Effector memory CD8-positive, alpha-beta T cell (primary cell): ENCODE measurements around the gene HCAR3.

Source experiments
- ATAC-seq: fragments of 150-1000 bp; cut with Tn5 transposase; replicated peaks from 2 replicates; pipeline ENCODE4 v1.10.0; 2021; ENCODE audit warnings: mild to moderate bottlenecking, moderate library complexity
- DNase-seq, 3 experiments: peaks; one replicate each; pipeline ENCODE4 v3.0.0; 2021
- H3K27ac Mint-ChIP-seq, 2 donors: one replicate each; pipeline ENCODE4 v1.8.0; 2022; ENCODE audit warnings: mild to moderate bottlenecking in 2 of 2, mixed read lengths in 2 of 2, moderate library complexity in 2 of 2
- H3K27me3 Mint-ChIP-seq, 2 donors: one replicate each; pipeline ENCODE4 v1.8.0; 2022; ENCODE audit warnings: mixed read lengths in 2 of 2
- H3K36me3 Mint-ChIP-seq: one replicate; pipeline ENCODE4 v1.8.0; 2022; ENCODE audit warnings: mild to moderate bottlenecking, moderate library complexity, mixed read lengths; ENCODE audit not compliant: insufficient read depth
- H3K4me1 Mint-ChIP-seq, 2 donors: one replicate each; pipeline ENCODE4 v1.8.0; 2022; ENCODE audit warnings: low read depth in 2 of 2, mixed read lengths in 2 of 2
- H3K4me3 Mint-ChIP-seq, 2 donors: one replicate each; pipeline ENCODE4 v1.8.0; 2022; ENCODE audit warnings: mild to moderate bottlenecking in 2 of 2, mixed read lengths in 2 of 2, moderate library complexity in 2 of 2
- H3K9me3 Mint-ChIP-seq, 2 donors: one replicate each; pipeline ENCODE4 v1.8.0; 2022; ENCODE audit warnings: mixed read lengths in 2 of 2

HCAR3 gene

DNA sequence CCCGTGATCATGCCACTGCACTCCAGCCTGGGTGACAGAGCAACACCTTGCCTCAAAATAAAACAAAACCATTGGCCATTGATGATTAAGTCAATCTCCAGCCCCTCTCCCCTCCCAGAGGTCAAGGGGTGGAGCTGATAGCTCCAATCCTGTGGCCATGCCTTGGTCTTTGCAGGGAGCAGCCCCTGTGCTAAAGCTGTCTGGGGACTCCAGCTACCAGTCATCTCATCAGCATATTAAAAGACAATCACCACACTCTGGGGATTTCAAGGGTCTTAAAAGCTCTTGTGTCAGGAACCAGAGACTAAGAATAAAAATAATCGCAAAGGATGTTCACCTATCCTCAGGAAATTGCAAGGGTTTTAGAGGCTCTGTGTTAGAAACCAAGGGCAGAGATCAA is 44.1 kb downstream of the HCAR3 start:
- Mint-ChIP-seq H3K4me1 (no peaks in the 10 kb centered on the region), H3K36me3 (peaks cover 3% of the 10 kb centered on the region), H3K27me3 (peaks cover 38% of the 10 kb centered on the region in 2 donors), H3K27ac (no peak overlapping the region), H3K9me3 (no peaks in the 10 kb centered on the region), H3K4me3 (no peak overlapping the region)
- ATAC-seq (no peak), DNase-seq (no peak)

DNA sequence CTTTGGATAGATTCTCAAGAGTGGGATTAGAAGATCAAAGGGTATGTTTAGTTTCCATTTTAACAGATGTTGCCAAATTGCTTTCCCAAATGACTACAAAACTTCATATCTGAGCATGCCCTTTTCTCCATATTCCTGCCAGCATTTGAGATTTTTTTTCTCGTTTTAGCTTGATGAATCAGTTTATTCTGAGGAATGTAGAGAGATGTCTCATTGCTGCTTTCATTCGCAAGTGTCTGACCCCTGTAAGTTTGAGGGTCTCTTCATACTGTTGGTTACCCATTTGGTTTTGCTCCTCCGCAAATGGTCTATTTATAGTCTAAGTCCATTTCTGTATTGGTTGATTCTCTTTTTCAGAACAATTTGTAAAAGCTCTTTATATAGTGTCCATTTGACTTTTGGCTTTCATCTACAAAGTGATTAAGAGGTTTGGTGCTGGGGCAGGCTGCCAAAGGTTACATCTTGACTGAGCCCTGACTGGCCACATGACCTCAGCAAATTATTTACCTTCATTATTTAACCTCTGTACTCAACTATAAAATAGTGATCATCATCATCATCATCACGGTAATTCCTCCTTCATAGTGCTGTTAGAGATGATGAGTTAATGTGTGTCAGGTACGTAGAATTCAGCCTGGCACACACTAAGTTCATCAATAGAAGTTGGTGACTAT is 47.1 kb downstream of the HCAR3 start:
- DNase-seq: no peak
- Mint-ChIP-seq H3K27me3 (peaks cover 16 to 20% of the 10 kb centered on the region in 2 donors), H3K4me1 (no peaks in the 10 kb centered on the region), H3K4me3 (no peak overlapping the region), H3K27ac (no peak overlapping the region), H3K36me3 (no peaks in the 10 kb centered on the region), H3K9me3 (no peaks in the 10 kb centered on the region)
- no peak for ATAC-seq

GRCh38 chr12:122668268-122668667 is 48.3 kb downstream of the HCAR3 start:
- no peak for ATAC-seq
- DNase-seq: no peak
- Mint-ChIP-seq H3K36me3 (no peaks in the 10 kb centered on the region), H3K27me3 (peaks cover 6 to 9% of the 10 kb centered on the region in 2 donors), H3K4me1 (no peaks in the 10 kb centered on the region), H3K9me3 (no peaks in the 10 kb centered on the region), H3K4me3 (no peak overlapping the region), H3K27ac (no peak overlapping the region)

- H3K36me3 Mint-ChIP-seq: no peaks in the 10 kb centered on the region
- H3K4me3 Mint-ChIP-seq: no peak overlapping the region
- DNase-seq (no peak), ATAC-seq (no peak)
- no peaks in the 10 kb centered on the region for H3K9me3 Mint-ChIP-seq
- H3K27me3 Mint-ChIP-seq: no peaks in the 10 kb centered on the region
- no peaks in the 10 kb centered on the region for H3K4me1 Mint-ChIP-seq
- no peak overlapping the region for H3K27ac Mint-ChIP-seq
Observed at GRCh38 chr12:122665759-122666158, 50.9 kb downstream of the HCAR3 start.

- ATAC-seq (no peak), DNase-seq (no peak)
- H3K4me3 Mint-ChIP-seq: no peak overlapping the region
- no peaks in the 10 kb centered on the region for H3K27me3 Mint-ChIP-seq
- no peaks in the 10 kb centered on the region for H3K4me1 Mint-ChIP-seq
- H3K27ac Mint-ChIP-seq: no peak overlapping the region
- H3K9me3 Mint-ChIP-seq: no peaks in the 10 kb centered on the region
- no peaks in the 10 kb centered on the region for H3K36me3 Mint-ChIP-seq
Observed at GRCh38 chr12:122665349-122665748, 51.3 kb downstream of the HCAR3 start.
